ENCODE results near the gene RPP21. TPM values are rescaled to one million over a fixed set of nuclear protein-coding genes. Genes with fewer than 3 reads are reported as not detected.
A peak's percentile ranks its signal among the peaks of the same experiment; 100 is the strongest.

RPP21 gene
- 23.2 TPM for total RNA-seq

DNA sequence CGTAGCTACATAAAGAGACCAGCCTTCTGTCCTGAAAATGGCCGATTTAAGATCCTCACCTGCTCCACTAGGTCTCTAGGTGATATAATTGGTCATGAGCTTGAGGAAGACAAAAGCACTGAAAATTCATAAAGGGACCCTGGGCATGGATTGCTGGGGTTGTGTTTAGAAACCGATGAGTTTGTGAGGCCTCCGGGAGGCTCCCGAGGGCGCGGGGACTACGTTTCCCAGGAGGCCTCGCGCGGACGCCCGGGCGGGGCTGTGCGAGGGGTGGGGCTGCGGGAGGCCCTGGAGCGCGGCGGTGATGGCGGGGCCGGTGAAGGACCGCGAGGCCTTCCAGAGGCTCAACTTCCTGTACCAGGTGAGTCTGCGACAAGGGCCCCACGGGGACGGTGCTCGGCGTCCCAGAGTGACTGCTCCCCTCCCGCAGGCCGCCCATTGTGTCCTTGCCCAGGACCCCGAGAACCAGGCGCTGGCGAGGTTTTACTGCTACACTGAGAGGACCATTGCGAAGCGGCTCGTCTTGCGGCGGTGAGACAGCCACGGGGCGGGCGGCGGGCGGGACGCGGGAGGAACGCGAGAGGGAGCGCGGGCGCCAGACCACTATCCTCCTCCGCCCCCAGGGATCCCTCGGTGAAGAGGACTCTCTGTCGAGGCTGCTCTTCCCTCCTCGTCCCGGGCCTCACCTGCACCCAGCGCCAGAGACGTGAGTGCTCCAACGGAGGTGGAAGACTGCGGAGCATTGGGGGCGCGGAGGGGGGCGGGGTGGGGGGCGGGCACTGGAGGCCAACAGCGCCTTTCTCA lies at the start of gene RPP21:
Gene RPP21, plus strand, starts transcription at position 289 of the 804 bp plus-strand sequence. Its CDS starts 16 bp downstream, at position 305.
- peak; percentile 91 to 95 for DNase-seq (ENCODE audit: low spot score in 2 of 2)
- no peak for FAIRE-seq

DNA sequence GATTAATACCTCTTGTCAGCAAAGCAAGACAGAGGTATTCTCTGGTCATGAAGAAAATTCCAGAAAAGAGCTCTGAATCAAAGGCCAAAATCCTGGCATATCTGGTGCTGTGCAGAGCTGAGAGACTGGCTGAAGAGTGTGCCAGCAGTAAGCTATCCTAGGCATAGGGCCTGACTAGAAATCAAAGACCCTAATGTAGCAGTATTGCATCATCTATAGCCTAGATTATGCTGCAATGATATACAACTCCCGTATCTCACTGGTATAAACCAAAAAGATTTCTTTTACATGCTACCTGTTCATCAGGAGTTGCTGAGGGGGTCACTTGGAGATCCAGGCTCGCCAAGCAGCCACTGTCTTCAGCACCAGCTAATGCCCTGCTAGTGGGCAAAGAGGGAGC lies 49.1 kb upstream of the RPP21 start:
- FAIRE-seq (no peak), DNase-seq (ENCODE audit: low spot score in 2 of 2) (no peak)

DNA sequence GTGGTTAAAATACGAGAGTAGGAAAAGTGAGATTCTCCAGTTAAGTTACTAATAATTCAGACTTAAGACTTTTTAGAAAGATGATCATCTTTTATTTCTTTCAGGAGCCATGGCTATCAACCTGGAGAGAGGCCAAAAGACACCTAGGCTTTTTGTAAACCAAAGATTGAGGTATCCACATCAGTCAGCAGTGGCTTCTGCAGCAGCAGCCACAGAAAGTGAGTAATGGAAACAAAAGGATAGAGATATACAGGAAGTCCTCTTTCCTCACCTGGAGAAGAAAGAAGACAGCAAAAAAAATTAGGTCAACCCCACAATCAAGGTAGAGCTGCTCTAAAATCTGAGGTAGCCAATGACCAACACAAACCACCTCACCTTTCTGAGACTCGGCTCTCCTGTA lies 41.0 kb upstream of the RPP21 start:
- FAIRE-seq = no peak
- no peak for DNase-seq (ENCODE audit: low spot score in 2 of 2)

DNA sequence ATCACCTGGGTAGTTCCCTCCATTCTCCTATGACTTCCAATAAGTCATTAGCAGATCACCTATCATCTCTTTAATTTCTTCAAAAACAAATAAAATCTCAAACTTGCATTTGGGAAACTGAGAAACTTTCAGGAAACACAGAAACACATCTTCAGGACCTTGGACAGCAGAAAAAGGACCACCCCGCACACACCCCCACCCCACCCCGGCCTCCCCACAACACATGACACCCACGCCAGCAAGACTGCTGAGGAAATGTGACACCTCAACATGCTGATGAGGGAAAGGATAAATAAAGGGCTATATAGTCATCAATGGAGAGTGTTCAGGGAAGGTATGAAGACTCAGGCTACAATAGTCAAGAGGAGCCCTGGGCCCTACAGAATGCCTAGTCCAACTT lies 33.9 kb upstream of the RPP21 start:
- no peak for FAIRE-seq
- DNase-seq (ENCODE audit: low spot score in 2 of 2) = no peak

DNA sequence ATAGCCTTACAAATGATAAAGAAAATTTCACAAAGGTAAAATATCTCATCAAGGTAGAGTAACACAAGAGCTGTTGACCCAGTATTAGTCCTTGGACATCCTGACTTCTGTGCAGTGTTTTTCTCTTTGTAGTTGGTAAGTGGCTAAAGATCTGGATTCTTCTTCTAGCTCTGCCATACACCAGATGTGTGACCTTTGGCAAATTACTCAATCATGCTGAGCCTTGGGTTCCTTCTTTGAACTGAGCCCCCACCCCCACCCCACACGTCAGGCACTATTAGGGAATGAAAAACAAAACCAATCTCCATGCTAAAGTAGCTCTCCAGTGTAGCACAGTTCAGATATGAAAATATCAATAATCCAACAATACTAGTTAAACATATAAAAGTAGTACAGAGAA lies 33.3 kb upstream of the RPP21 start:
- FAIRE-seq (no peak), DNase-seq (ENCODE audit: low spot score in 2 of 2) (no peak)

DNA sequence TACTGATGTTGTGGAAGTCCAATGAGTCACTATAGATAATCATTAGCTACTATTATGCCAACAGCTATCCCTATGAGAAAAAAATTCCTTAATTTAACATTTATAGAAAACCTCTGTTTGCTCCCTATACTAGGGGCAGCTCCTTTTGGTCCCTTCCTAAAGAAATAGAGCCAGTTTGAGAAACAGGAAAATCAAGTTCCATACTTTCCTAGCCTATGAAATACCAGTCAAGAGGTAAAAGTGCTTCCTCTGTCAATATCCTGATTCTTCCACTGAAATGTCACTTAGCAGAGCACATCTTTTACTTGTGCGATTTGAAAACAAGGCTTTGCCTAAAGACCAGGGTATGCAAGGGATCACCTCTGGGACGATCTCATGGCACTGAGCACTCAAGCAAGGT lies 32.7 kb upstream of the RPP21 start:
- FAIRE-seq = no peak
- DNase-seq (ENCODE audit: low spot score in 2 of 2) = no peak

DNA sequence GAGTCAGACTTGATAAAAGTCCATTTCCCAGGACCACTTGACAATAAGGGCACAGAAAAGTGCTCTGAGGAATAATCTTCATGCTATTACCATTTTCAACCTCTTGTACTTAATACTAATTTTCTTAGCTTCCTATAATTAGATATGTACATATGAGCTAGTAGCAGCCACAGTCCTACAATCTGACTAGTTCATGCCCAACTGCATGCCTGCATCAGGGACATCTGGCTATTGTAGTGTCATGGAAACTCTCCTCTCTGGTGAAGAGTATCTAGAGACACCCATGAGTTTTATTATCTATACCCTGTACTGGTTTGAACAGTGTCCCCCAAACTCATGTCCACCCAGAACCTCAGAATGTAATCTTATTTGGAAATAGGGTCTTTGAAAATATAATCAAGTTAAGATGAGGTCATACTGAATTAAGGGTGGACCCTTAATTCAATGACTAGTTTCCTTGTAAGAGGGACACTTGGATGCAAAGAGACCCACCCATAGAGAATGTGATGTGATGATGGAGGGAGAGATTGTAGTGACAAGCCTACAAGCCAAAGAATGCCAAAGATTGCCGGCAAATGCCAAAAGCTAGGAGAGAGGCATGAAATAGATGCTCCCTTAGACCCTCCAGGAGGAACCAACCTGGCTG lies 32.2 kb upstream of the RPP21 start:
- FAIRE-seq (no peak), DNase-seq (ENCODE audit: low spot score in 2 of 2) (no peak)

DNA sequence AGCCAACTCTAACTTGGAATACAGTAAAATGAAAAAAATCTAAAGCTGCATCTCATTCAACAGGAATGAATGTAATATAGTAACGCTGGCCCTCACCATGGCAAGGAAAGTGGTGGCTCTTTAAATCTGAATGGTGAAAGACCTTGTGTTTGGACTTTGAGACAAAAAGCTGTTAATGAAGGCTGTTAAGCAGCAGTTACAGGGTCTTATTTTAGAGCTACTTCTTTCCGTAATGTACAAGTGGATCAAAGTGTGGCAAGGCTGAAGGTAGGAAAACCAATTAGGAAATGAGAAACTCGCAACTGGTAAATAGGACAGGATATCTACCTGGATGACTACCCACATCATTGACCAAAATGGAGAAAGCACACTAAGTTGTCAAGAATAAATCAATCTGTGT lies 29.8 kb upstream of the RPP21 start:
- no peak for FAIRE-seq
- no peak for DNase-seq (ENCODE audit: low spot score in 2 of 2)

DNA sequence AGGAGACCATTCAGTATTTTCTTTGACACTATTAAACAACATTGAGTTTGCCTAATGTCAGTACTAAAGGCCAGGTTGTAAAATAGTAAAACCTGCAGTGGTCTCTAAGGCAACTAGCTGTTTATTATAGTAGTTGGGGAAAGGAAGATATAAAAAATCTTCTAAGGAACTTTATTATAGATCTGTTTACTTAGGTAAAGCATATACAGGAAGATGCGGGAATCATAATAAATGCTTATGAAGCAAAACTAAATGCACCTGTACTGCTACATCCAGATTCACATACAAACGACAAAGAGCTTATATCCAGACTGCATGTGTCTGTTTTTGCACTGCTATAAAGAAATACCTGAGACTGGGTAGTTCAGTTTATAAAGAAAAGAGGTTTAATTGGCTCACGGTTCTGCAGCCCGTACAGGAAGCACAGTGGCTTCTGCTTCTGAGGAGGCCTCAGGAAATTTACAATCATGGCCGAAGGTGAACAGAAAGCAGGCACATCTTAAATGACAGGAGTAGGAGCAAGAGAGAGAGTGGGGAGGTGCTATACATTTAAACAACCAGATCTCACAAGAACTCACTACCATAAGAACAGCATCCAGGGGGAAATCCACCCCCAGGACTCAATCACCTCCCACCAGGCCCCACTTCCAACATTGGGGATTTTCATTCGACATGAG lies 26.9 kb upstream of the RPP21 start:
- no peak for FAIRE-seq

DNA sequence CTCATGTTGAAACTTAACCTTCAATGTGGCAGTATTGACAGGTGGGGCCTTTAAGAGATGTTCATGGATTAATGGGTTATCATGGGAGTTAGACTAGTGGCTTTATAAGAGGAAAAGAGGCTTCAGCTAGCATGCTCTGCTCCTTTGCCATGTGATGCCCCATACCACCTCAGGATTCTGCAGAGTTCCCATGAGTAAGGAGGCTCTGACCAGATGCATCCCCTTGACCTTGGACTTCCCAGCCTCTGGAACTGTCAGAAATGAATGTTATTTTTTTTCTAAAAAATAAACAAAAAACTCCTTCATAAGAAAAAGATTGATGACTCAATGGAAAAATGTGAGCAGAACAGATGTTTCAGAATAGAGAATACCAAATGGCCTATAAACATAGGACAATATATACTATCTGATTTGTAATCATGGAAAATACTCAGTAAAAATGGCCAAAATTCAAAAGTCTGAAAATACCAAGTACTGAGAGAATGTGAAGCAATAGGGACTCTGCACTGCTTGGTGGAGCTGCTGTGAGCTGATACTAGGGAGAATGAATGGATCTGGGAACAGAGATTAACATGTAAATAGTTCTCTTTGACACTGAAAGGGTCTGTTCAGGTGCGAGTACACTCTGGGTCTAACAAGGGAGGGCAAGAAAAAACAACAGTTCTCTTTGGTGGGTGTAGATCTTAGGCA lies 25.7 kb upstream of the RPP21 start:
- FAIRE-seq (no peak), DNase-seq (ENCODE audit: low spot score in 2 of 2) (no peak)

More for the DNA sequence above, 26.9 kb upstream of the RPP21 start:
- no peak for DNase-seq (ENCODE audit: low spot score in 2 of 2)

DNA sequence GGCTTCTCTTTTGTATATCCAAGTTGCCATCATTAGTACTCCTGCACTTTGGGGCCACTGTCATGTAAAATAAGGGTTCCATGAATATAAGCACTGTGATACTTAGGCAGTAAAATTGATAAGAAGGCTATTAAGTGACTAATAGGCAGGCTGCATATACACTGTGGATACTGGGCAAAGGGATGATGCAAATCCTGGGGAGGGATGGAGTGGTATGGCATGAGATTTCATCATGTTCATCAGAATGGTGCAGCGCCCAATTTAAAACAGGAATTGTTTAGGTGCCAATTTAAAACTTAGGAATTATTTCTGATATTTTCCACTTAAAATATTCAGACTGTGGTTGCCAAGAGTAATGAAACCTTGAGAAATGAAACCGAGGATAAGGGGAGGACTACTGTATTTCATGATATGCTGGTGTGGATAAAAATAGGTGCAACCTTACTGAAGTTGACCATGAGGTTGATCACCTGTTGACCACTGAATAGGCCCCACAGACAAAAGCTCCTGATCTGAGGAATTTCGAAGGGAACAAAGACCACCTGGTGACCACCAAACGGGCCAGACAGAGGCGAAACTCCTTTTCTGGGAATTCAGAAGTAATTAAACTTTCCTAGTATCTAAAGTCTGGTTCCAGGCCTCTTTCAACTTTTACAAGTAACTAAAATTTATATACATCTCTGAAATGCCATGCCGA lies 23.1 kb upstream of the RPP21 start:
- no peak for DNase-seq (ENCODE audit: low spot score in 2 of 2)
- no peak for FAIRE-seq

DNA sequence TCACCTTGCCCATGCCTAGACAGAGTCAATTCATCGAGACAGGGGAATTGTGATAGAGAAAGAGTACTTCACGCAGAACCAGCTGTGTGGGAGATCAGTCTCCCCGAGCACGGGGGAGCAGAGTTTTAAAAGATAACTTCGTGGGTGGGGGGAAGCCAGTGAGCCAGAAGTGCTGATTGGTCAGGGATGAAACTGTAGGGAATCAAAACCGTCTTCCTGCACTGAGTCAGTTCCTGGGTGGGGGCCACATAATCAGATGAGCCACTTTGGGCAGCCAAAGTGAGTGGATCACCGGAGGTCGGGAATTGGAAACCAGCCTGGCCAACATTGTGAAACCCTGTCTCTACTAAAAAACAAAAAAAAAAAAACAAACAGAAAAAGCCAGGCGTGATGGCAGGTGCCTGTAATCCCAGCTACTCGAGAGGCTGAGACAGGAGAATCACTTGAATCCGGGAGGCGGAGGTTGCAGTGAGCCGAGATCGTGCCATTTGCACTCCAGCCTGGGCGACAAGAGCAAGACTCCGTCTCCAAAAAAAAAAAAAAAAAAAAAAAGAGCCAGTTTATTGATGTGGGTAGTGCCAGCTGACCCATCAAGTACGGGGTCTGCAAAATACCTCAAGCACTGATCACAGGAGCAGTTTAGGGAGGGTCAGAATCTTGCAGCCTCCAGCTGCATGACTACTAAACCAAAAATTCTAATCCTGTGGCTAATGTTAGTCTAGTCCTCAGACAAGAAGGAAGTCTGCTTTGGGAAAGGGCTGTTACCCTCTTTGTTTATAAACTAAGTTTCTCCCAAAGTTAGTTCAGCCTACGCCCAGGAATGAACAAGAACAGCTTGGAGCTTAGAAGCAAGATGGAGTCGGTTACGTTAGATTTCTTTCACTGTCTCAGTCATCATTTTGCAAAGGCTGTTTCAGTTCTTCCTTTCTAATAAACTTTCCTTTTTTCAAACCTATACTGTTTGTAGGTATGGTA lies 22.1 kb upstream of the RPP21 start:
- FAIRE-seq (no peak), DNase-seq (ENCODE audit: low spot score in 2 of 2) (no peak)

DNA sequence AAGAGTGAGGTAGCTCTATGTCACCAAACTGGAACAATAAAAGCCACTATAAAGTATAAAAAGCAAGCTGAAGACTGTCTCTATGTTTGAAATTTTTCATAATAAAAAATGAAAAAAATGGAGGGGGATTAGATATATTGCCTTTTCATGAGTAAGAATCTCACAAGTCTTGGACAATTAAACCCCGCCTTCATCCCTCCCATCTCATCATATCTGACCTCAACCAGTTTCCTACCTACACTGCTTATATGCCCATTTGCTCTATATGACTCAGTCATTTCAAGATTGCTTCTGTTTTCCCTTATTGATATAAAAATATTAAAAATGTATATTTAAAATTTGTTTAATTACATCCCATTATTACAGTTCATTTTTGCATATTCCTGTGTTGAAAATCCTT lies 21.1 kb upstream of the RPP21 start:
- no peak for FAIRE-seq
- no peak for DNase-seq (ENCODE audit: low spot score in 2 of 2)

DNA sequence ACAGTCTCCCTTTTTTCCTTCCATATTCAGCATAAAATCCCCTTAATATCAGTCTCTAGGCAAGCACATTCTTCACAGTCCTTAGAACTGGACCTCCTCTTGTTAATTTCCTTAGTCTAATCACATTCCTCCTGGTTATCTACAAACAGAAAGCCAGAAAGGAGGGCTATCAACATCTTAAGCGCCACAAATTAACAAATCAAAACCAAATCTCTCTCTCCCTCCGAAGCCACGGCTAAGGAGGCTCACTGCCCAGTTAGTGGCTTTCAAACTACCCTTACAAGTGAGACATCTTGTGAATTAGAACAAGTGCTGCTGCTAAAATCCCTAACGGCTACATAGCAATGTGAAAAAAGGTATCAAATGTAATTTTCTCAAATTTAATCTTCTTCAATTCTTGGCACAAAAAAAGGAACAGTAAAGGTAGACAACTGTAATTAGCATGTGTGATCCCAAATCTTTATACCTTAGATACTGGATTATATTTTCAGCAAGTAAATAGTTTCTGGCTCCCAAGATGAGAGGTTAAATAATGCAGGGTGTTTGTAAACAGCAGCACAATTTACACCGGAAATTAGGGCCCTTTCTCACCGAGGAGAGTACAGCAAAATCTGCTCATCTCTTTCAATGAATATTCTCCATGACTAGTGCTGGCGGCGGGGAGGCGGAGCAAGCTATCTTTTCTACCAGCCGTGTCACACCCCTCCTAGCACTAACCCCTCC lies 19.6 kb upstream of the RPP21 start:
- DNase-seq (ENCODE audit: low spot score in 2 of 2) (no peak), FAIRE-seq (no peak)

DNA sequence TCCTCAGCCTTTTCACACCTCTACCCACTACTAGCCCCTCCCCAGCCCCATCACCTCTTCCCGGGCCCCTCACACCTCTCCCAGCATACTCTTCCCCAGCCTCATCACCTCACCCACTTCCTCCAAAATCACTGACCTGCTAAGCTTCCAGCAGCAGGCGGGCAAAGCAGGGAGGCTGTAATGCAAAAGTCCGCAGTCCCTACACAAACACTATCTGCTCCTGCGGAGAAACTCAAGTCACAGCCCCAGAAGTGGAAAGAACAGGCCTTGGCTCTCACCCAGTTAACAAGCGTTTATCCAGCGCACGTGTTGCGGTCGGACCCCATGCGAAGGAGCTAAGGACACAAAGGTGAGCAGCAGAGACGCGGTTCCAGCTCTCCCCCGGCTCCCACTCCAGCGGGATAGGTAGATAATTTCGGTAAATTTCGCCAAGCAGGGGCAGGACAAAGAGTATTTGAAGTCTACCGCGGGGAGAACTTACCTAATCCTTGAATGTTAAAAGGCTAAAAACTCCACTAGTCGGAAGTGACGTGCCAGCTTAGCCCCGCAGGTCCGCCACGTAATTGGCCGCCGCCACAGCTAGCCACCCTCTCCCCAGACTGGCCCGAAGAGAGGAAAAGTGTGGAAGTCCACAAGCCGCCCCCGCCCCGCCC lies 19.0 kb upstream of the RPP21 start:
- peak in 1 of 2 donors; percentile 33 for DNase-seq (ENCODE audit: low spot score in 2 of 2)
- no peak for FAIRE-seq

DNA sequence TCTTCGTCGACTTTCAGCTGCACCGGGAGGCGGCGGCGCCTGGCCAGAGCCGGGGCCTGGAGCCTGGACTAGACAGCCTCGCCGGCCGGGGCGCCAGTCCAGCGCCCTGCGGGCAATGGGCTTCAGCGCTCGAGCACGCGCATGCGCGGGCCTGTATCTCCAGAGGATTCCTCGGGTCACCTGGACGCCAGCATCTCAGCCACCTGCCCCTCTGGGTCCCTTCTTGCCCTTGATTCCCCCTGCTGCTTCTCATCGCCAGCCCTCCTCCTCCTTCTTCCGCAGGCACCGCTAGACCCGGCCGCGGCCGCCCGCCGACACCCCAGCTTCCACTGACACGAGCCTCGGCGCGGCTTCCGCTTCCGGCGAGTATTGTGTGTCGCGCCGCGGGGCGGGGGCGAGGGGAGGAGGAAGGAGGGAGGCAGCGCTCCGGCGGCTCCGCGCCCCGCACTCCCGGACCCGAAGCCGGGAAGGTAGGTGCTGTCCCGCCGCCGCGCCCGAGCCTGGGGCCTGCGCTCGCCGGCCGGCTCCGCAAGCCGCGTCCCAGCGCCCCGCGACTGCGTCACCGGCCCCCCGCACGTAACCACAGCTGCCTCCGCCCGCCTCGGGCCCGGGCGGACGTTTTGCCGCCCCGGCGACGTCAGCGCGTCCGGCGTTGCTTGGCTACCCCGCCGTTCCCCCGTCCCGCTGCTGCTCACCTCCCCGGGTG lies 18.3 kb upstream of the RPP21 start, which contains the start of gene TRIM39:
Gene TRIM39, plus strand, starts transcription at position 402 of the 706 bp plus-strand sequence. CDS start 2,391 bp downstream, outside the sequence.
- DNase-seq (ENCODE audit: low spot score in 2 of 2) (peak; percentile 90 to 93), FAIRE-seq (no peak)

DNA sequence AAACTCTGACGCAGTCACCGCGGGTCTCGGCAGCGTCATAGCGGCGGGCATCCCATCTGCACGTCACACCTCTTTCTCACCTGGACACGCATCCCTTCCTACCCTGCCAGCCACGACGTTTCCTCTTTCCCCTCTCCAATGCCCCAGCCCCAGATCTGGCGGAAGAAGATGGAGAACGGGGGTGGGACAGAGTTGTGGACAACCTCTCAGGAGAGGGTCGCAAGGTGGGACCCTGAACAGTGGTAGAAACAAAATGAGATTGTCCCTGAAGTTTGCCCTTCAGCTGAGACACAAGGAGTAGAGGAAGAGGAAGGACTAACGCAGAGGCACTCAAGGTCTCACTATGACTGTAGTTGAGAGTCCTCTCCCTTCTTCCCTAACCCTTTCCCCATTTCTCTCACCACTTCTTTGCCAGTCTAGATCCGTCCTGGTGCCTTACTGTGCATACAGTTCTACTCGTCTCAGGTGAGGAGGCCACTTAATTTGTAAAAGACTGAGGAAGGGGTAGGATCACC lies 17.7 kb upstream of the RPP21 start:
- no peak for FAIRE-seq

More for the DNA sequence above, 17.7 kb upstream of the RPP21 start:
- peak in 1 of 2 donors; percentile 16 for DNase-seq (ENCODE audit: low spot score in 2 of 2)
